GM12891 (cell line): ENCODE data around the gene NFATC2.

Source experiments
- PAX5 ChIP-seq: IDR thresholded peaks from 2 replicates; pipeline ENCODE4 v1.6.1; 2011; ENCODE audit warnings: low read length, moderate library complexity, mild to moderate bottlenecking; ENCODE audit not compliant: insufficient read depth, severe bottlenecking
- POLR2A ChIP-seq: IDR thresholded peaks from 2 replicates; pipeline ENCODE4 v1.6.1; 2011; ENCODE audit warnings: low read depth, low read length, control low read depth
- POLR2AphosphoS5 ChIP-seq: IDR thresholded peaks from 2 replicates; pipeline ENCODE4 v1.6.1; 2011; ENCODE audit warnings: low read depth, low read length, control low read depth
- POU2F2 ChIP-seq: IDR thresholded peaks from 2 replicates; pipeline ENCODE4 v1.6.1; 2011; ENCODE audit warnings: low read depth, mild to moderate bottlenecking, control low read depth, low read length, moderate library complexity
- SPI1 ChIP-seq: IDR thresholded peaks from 2 replicates; pipeline ENCODE4 v1.6.1; 2011; ENCODE audit warnings: low read depth, low read length, control low read depth
- TAF1 ChIP-seq: IDR thresholded peaks from 2 replicates; pipeline ENCODE4 v1.6.1; 2011; ENCODE audit warnings: low read depth, low read length, control low read depth

- TF ChIP-seq POLR2A (no peak), TAF1 (no peak), POU2F2 (no peak), SPI1 (no peak), POLR2AphosphoS5 (no peak), PAX5 (no peak)
Observed at GRCh38 chr20:51573576-51574243, 31.2 kb upstream of the NFATC2 start.
